Stomach (tissue), 4 donors: ENCODE data around the gene TARP.

Experiments used
- CTCF ChIP-seq, 7 experiments: fragments of 450-650 bp in 4 of 7; fragments of 200-600 bp in 3 of 7; sonication (generic) in 3 of 7; IDR thresholded peaks; one replicate each; pipeline ENCODE4 v1.5.1; 2016 to 2019; ENCODE audit warnings: antibody characterized with exemption in 7 of 7, control low read depth in 2 of 7, mild to moderate bottlenecking in 1 of 7
- EP300 ChIP-seq: sonication (generic); formaldehyde crosslinking; IDR thresholded peaks from one replicate; pipeline ENCODE4 v1.6.1; 2017; ENCODE audit warnings: antibody characterized with exemption
- POLR2A ChIP-seq, 4 donors: fragments of 450-650 bp; IDR thresholded peaks; one replicate each; pipeline ENCODE4 v1.6.1; 2016; ENCODE audit warnings: antibody characterized with exemption in 4 of 4, control low read depth in 2 of 4, mild to moderate bottlenecking in 1 of 4, moderate library complexity in 1 of 4

DNA sequence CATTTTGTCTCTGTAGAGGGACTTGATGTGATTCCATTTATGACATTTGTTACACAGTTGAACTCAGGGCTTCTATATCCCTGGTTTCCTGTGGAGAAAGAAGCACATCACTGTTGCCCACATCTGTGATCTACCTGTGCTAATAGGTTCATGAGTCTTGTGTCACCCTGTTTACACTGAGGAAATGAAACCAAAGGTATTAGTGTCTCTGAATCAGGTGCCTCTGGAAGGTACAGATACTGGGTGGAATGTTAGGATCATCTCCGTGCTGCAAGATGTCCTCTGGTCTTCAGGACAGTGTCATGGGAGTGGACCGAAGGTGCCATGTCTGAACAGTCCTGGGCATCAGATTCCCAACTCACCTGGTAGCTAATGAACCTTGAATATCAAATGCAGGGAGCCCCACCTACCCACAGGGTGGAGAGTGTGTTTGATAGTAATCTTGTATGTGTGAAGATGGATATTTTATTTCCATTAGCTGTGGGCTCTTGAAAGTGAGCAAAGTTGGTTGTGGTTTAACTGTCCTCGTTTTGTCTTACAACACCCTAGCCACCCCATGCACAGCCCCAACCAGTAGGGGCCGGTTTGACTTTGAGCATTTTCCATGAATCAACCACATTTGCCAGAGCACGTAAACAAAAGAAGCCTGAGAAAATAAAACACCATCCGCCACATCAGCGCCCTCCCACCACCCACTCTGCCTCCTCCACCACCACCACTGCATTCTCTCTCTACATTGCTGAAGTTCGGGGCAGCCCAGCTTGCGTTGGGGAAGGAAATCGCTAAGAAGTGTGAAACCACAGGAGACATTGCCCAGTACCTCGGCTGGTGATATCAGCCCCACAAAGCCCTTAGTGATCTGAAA lies 40.7 kb downstream of the TARP start:
- TF ChIP-seq CTCF (IDR thresholded peaks at IDR 0.05) (no peak), EP300 (no peak), POLR2A (IDR thresholded peaks at IDR 0.05) (no peak)
